GM18861 (cell line): Measurements from ENCODE around the gene SRPK3.

Source experiments
- ATAC-seq: cut with Tn5 transposase; IDR thresholded peaks from one replicate; pipeline ENCODE4 v1.9.1; 2021; ENCODE audit not compliant: unreplicated experiment

SRPK3 gene

GRCh38 chrX:153769865-153770600, 10.8 kb upstream of the SRPK3 start:
- ATAC-seq = no peak

DNA sequence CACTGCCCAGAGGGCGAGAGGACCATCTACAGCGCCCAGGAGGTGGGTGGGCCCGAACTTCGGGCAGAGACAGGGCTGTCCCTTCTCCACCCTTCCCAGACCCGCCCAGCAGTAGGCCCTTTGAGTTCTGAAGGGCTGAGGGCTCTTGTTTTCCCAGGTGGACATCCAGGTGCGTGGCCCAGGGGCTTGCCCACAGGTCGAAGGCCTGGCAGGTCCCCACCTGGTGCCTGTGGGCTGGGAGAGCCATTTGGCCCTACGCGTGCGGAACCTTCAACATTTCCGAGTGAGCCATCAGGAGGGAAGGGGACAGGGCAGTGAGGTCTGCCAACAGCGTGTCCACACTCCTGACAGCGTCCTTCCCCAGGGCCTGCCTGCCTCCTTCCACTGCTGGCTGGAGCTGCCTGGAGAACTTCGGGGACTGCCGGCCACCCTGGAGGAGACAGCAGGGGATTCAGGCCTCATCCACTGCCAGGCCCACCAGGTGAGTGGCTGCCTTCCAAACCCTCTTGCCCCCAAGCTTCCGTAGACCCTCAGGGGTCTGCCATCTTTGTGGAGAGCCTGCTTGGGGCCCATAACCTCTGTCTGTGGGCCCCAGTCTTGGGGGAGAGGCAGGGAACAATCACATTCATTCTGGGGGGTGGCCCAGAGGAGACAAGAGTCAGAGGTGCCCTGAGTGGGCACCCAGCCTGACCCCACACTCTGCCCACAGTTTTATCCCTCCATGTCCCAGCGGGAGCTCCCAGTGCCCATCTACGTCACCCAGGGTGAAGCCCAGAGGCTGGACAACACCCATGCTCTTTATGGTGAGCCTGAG, 10.0 kb upstream of the SRPK3 start:
- no peak for ATAC-seq

- ATAC-seq = no peak
Measured at GRCh38 chrX:153771415-153772315, 9.2 kb upstream of the SRPK3 start.

- no peak for ATAC-seq
Measured at GRCh38 chrX:153772316-153773217, 8.3 kb upstream of the SRPK3 start.

GRCh38 chrX:153773218-153773611, 7.6 kb upstream of the SRPK3 start:
- ATAC-seq = no peak

DNA sequence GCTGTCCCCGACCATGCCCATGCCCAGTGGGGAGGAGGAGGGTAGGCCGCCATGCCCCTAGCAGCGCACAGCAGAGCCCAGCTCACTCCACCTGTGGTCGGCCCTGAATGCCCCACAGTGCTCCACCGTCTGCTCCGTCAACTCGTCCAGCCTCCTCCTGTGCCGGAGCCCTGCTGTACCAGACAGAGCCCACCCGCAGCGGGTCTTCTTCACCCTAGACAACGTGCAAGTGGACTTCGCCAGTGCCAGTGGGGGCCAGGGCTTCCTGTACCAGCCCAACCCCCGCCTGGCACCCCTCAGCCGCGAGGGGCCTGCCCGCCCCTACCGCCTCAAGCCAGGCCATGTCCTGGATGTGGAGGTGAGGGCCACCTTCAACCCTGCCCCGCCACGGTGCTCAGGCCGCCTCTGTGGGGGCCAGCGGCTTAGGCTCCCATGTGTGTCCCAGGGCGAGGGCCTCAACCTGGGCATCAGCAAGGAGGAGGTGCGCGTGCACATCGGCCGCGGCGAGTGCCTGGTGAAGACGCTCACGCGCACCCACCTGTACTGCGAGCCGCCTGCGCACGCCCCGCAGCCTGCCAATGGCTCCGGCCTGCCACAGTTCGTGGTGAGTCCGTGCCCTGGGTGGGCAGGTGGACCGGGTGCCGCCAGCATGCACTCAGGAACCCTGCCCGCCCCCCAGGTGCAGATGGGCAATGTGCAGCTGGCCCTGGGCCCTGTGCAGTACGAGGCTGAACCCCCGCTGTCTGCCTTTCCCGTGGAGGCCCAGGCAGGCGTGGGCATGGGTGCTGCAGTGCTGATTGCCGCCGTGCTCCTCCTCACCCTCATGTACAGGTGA, 6.9 kb upstream of the SRPK3 start:
- ATAC-seq = no peak

DNA sequence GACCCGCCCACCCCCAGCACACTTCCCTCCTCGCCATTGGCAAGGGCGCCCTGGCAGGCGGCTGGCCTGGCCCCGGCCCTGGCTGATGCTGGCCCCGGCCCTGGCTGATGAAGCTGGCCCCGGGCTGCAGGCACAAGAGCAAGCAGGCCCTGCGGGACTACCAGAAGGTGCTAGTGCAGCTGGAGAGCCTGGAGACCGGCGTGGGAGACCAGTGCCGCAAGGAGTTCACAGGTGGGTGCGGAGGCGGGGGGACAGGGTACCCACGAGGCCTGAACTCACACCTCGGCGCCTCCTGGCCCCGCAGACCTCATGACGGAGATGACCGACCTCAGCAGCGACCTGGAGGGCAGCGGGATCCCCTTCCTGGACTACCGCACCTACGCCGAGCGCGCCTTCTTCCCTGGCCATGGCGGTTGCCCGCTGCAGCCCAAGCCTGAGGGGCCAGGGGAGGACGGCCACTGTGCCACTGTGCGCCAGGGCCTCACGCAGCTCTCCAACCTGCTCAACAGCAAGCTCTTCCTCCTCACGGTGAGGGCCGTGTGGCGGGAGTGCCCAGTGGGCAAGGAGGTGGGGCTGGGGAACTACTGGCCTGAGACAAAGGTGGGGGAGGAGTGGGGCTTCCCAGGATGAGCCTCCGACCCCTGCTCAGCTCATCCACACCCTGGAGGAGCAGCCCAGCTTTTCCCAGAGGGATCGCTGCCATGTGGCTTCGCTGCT, 6.1 kb upstream of the SRPK3 start:
- ATAC-seq = no peak

DNA sequence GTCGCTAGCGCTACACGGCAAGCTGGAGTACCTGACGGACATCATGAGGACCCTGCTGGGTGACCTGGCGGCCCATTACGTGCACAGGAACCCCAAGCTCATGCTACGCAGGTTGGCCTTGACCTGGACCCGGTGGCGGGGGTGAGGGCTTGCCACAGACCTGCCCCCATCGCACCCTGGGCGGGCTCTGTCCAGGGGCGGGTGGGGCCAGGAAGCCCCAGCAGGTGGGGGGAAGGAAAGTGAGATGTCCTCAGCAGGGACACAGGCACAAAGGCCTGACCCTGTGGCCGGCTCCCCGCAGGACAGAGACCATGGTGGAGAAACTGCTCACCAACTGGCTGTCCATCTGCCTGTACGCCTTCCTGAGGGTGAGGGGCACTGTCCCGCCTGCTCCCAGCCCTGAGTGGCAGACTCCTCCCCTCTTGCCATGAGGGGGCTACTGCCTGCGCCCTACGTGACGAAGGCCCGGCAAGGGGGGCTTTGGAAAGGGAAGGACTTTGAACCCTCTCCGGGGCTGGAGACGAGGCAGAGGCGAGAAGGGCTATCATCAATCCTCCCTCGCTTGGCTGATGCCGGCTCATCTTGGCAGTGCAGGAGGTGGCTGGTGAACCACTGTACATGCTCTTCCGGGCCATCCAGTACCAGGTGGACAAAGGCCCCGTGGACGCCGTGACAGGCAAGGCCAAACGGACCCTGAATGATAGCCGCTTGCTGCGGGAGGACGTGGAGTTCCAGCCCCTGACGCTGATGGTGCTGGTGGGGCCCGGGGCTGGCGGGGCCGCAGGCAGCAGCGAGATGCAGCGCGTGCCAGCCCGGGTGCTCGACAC, 5.3 kb upstream of the SRPK3 start:
- ATAC-seq = no peak

DNA sequence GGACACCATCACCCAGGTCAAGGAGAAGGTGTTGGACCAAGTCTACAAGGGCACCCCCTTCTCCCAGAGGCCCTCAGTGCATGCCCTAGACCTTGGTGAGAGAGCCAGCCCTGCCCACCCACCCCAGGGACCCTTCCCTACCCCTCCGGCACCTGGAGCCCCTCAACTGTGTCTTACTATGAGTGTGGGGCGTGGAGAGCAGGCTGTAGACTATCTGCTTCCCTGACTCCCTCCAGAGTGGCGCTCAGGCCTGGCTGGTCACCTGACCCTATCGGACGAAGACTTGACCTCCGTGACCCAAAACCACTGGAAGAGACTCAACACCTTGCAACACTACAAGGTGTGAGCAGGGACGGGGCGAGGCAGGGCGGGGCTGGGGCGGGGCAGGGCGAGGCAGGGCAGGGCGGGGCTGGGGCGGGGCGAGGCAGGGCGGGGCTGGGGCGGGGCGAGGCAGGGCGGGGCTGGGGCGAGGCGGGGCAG, 4.7 kb upstream of the SRPK3 start:
- ATAC-seq = no peak

DNA sequence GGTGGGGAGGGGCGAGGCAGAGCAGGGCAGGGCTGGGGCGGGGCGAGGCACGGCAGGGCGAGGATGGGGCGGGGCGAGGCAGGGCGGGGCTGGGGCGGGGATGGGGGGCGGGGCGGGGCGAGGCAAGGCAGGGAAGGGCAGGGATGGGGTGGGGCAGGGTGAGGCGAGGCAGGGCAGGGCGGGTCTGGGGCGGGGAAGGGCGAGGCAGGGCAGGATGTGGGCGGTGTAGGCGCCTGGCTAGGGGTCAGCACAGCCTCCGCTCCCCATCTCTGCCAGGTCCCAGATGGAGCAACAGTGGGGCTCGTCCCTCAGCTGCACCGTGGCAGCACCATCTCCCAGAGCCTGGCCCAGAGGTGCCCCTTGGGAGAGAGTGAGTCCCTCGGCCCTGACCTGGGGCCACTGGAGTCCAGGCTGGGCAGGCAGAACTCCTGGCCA, 4.2 kb upstream of the SRPK3 start:
- no peak for ATAC-seq

- no peak for ATAC-seq
Measured at GRCh38 chrX:153777261-153778090, 3.4 kb upstream of the SRPK3 start.

GRCh38 chrX:153778181-153778580, 2.7 kb upstream of the SRPK3 start:
- ATAC-seq = no peak

GRCh38 chrX:153778684-153779101, 2.1 kb upstream of the SRPK3 start:
- ATAC-seq = no peak

DNA sequence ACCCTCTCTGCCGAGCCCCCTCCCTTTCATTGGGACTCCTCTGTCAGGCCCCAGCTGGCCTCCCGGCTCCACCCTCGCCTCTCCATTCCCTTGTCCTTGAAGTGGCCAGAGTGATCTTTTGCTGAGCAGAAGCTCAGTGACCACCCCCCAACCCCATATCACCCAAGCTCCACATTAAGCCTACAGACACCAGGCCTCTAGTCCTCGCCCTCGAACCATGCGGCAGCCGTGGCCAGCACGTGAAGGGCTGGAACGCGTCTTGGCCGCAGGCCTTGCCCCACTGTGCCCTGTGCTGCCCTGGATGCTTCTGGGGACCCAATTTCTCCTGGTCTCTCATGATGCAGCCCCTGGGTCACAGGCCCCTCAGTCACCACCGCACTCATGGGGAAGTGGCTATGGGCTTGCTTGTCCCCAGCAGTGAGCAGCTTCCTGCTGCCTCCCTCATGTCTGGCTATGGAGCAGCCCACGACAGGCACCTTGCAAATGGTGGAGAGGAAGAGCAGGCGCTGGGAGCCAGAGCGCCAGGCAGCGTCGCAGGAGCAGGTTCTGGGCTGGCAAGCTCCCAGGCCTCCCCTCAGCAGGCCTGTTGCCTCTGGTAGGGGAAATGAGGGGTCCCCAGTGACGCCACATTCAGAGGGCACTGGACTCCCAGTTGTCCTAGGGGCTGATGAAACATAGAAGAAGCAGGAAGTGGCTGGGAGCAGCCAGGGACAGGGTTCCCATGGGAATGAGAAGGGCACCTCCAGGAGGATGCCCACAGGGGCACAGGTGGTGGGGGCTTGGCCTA, 757 bp upstream of the SRPK3 start:
- no peak for ATAC-seq

DNA sequence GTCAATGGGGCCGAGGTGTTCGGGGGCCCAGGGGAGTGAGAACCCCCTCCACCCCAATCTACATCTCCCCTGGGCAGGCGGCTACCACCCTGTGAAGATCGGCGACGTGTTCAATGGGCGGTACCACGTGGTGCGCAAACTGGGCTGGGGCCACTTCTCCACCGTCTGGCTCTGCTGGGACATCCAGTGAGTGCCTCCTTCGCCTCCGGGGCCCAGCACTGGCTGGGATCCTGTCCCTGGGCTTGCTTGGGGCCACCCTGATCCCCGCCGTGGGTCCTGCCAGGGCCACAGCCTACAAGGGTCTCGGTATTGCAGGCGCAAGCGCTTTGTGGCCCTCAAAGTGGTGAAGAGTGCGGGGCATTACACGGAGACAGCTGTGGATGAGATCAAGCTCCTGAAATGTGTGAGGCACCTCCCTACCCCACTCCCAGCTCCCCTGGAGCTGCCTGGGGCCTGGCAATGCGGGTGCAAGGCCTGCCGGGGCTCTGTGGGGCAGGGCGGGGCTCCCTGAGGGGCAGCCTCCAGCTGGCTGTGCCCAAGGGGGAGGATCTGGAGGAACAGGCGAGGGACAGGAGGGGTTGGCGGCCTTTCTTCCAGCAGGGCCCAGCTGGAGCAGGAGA, 697 bp downstream of the SRPK3 start:
- no peak for ATAC-seq

- ATAC-seq = no peak
Measured at GRCh38 chrX:153782313-153782712, 1.5 kb downstream of the SRPK3 start.
